Hypothalamus (tissue), 51 donors: ENCODE data around the gene CCDC138.

Source experiments
- DNase-seq, 51 donors: peaks; one replicate each; lab custom pipeline; 2025; lab: John Stamatoyannopoulos, UW

The CCDC138 gene

DNA sequence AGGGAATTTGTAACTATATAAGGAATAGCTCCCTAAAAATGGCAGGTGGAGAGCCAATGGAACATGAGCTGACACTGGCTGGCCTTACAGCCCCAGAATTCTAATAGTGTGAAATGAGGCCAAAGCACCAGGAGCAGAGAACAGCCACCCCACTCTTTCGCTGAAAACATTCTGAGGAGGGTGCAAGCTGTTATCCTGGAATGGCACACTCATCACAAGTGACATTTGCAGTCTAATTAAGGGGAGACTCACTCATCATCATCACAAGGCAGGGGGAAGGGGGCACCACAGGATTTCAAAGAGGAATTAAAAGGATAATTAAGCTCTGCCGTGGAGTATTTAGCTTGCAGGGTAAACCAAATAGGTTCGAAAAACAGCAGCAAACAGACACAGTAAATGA, 108.2 kb downstream of the CCDC138 start:
- DNase-seq = no peak

DNA sequence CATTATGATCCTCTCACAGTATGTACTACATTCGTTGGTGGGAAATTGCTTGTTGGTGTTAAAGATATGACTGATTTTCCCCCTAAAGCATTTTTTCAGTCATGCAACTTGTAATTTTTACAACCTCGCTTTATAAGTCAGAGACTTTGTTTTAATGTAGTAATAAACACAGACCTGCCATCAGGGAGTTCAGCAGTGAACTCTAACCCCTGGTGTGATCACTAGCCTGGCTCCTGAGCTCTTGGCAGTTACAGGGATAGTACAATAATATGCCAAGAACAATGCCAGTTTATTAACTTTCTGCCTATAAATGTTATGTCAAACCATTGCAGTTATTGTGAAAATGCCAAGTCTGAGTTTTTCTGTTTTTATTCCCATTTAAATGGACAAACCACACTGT, 108.6 kb downstream of the CCDC138 start:
- DNase-seq = no peak

DNA sequence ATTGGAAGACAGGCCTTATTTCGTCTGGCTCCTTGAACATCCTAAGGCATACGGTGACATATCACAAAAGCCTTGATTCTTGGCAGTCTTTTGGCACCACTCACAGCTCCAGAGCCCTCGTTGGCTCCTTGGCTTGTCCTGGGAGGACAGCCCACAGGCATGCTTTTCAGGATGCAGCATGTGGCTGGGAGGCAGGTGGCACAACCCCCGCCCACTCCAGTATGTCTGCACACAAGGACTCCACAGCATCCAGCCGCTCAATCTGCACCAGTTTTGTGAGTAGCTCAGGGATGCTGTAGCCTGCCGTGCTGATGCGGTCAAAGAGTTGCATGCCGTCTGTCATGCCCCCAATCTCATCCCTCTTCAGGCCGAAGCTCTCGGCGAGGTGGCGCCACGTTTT, 110.2 kb downstream of the CCDC138 start:
- DNase-seq = no peak

DNA sequence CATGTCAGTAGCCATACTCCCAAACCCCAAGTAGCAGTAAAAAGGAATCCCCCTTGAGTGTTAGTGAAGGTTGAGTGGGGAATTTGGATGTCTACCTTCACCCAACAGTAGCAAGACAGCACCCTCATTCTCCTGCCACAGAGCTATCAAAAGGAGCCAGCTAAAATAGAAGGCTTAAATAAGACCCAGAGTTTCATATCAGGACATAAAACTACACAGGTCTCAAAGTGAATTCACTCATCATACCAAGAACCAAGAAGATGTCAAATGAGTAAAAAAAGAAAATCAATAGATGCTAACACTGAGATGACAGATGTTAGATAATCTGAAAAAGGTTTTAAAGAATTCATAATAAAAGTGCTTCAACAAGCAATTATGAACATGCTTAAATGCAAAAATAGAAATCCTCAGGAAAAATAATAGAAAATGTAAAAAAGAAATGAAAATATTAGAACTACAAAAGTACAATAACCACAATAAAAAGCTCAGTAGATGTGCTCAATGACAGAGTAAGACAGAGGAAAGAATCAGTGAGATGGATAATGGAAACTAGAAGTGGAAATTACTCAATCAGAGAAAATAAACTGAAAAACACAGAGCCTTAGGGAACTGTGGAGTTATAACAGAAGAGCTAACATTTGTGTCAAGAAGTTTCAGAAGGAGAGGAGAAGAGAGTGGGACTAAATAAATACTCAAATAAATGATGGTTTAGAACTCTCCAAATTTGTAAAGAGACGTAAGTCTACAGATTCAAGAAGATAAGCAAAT, 111.9 kb downstream of the CCDC138 start:
- no peak for DNase-seq

DNA sequence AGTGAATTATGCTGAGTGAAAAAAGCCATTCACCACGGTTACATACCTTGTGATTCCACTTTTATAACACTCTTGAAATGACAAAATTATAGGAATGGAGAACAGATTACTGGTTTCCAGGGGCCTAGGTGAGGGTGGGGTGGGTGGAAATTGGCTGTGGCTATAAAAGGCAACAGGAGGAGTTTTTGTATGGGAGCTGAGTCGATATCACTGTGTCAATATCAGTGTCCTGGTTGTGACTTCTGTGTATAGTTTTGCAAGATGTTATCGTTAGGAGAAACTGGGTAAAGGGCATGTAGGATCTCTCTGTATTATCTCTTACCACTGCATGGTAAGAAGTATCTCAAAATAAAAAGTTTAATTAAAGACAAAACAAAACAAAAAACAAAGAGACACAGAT, 118.1 kb downstream of the CCDC138 start:
- no peak for DNase-seq

DNA sequence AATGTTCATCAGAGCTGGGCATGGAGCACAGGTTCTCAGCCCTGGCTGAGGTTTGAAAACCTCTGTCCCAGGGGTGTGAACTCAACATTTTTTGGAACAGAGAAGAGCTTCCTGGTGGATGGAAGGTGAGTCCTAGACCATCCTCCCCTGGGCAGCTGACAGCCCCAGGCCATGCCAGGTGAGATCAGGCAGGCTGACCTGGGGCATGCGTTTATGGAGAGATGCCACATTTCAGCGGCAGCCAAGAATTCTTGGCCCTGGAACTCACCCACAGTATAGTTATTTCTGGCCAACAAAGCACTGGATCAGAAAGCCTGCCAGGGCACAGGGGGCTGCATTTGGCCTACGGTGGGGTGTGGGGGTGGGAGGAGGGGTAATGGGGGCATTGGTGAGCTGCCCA, 118.6 kb downstream of the CCDC138 start:
- no peak for DNase-seq

DNA sequence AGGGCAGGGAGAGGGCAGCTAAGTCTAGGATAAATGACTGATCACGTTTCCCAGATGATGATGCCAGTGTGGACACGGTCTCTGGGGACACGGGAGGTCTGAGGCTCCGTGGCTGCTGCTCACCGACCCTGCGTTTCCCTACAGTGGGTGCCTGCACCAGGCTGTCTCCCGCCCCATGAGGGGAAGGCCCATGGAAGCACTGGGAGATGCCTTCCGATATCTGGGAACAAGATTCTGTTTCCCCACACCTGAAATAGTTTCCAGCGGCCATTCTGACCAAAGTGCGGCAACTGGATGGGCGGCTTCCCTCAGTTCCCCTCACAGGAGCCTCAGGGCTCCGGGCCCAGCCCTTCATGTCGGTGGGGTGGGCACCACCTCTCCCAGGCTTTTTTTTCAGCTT, 119.3 kb downstream of the CCDC138 start:
- no peak for DNase-seq

DNA sequence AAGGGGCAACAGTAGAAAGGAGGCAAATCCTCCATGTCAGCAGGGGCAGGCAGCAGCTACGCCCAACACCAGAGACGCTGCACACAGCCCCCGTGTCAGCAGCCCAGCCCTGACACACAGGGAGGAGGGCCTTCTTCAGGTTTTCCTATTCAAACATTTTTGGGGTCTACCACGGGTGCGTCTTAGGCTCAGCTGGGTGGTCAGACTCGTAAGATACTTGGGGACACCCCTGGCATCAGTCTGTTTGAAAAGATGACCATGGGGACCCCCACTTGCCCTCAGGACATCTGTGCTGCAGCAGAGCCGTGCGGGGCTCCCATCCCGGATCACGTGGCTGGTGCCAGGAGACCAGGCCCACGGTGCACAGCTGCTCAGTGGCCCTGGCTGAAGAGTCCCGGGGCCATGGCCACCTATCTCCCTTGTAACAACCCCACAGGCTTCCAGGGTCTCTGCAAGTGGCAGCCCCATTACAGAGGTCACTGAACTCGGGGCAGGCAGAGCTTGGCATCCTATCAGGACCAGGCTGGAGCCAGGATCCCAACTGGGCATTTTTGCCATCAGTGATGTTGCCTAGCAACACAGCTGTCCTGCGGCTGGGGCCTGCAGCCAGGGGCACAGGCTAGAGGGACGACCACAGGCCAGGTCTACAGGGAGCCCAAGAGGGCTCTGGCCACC, 120.0 kb downstream of the CCDC138 start:
- no peak for DNase-seq

DNA sequence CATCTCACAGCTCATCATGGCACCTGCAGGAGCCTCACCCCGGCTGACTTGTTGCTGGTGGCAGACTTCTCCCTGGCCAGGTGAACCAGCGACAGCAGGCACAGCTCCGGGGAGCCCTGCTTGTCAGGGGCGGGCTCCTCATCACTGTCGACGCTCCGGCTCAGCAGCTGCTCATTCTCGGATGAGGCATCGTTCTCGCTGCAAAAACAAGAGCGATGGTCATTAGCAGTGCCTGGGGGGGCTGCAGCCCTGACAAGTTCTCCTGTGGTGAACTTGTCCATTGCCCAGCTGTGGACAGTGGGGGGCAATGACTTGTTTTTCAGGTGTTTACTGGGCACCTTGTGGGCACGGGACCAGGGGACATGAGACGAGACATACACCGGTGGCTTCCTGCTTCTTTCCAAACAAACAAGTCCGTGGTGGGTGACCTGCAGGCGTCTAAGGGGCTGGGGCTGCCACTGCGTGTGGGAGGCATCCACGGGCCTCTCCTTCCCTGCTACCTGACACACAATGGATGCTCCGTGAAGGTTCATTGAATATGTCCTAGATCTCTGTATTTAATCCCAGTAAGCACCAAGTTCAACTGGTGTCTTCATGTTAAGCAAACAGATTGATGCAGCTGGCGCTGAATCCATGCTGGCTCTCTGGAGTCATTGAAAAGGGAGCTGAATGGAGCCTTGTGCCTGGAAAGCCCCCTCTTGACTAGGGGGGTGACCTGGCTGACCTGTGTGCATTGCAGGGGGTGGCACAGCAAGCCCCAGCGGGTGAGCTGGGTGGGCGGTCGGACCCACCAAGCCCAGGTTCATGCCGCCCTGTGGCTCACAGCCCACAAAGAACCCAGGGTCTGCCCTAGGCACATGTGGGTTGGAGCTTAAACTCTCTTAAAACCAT, 121.5 kb downstream of the CCDC138 start:
- DNase-seq = no peak

DNA sequence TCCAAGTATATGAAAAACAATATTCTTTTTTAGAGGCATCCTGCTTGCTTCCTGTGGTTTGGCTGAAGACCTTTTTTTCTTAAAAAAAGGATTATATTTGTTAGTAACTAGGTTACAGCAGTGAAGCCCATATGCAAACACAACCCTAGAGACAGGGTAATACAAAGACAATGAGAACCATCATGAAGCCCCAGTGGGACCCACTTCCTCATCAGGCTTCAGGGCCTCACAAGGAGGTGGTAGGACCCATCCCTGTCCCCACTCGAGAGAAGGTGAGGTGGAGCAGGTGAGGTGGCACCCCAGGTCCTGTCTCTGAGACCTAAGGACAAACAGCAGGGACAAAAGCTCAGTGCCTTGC, 122.1 kb downstream of the CCDC138 start:
- no peak for DNase-seq

DNA sequence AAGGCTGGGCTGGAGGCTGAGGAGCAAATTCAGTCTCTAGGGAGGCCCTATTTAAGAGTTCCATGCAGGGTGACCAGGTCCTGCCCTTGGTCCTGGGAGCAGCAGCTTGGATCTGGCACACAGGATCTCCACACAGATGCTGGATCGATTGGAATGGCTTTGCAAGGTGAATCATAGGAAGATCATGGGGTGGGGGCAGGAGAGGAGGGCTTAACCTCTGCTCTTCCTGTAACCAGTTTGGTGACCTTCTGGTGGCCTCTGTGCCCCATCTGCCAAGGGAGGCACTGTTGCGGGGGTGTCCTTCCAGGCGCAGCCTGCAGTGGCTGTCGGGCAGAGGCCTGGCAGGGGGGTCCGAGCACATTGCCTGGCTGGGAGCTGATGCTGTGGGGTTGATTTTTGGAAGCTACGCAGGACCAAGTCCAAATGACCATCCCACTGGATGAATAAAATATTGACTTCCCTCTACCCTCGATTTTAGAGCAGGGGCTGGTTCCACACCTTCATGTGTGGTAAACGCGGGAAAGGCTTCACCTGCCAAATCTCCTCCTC, 122.8 kb downstream of the CCDC138 start:
- no peak for DNase-seq

DNA sequence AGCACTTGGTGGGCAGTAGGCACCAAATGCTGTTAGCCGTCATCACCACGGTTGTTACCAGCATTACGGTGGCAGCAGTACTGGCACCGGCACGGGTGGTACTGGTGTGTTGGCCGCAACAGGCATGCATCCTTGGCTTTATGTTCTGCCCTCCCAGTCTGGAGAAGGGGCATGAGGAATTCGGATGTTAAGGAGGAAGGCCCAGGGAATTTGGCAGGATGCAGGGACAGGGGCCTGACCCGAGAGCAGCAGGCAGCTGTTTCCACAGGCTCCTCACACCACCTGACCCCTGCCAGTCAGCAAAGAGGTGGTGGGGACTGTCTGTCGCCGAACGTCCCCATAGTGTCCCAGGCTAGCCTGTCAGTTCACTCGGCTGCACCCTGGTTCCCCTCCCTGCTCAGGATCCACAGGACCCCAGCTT, 123.5 kb downstream of the CCDC138 start:
- DNase-seq = no peak

DNA sequence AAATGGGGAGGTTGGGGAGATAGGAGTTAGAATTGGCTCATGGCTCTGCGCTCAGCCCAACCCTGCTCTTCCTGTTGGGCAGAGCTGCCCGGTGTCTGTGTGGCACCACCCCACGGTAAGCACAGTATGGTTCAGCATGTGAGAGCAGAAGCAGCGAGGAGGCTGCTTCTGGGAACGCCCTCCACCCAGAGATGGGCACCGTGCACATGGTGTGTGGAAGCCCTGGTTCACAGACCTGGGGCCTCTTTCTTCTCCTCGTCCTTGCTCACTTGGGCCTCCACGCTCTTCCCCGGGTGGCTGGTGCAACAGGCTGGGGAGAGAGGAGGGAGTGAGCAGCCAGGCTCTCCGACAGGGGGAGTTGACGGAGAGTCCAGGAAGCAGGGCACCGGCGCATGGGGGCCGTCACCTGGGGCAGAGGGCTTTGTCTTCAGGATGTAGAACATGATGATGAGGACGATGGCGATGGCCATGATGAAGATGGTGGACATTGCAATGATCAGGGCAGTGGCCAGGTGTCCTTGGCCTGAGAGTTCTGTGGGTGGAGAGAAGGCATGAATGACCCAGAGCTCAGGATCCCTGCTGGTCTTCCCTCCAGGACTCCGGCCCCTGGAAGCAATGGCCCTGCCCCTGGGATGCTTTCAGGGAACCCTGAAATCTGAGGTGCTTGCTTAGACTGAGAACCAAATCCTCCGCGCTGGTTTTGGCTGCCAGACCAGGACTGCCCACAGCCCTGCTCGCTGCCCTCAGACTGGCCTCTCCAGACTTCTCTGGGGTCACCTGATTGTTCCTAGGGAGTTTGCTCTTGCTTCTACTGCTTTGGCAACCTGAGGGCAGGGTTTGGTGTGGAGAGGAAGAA, 124.2 kb downstream of the CCDC138 start:
- no peak for DNase-seq

DNA sequence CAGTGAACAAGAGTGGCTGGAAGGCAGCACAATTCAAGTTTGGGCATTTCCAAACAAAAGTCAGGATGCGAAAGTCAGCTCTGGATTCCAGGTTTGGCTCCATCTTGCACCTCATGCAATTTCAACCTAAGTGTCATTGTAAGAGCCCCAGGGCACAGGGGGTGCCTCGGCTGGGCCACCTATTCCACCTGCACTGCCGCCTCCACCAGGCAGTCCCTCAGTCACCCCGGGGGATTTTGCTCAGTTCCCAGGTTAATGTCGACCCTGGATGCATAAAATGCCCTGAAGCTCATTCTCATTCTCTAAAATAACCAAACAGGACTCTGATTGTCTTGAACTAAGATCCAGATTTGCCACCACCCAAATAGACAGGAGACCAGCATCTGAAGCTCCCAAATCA, 124.8 kb downstream of the CCDC138 start:
- no peak for DNase-seq

DNA sequence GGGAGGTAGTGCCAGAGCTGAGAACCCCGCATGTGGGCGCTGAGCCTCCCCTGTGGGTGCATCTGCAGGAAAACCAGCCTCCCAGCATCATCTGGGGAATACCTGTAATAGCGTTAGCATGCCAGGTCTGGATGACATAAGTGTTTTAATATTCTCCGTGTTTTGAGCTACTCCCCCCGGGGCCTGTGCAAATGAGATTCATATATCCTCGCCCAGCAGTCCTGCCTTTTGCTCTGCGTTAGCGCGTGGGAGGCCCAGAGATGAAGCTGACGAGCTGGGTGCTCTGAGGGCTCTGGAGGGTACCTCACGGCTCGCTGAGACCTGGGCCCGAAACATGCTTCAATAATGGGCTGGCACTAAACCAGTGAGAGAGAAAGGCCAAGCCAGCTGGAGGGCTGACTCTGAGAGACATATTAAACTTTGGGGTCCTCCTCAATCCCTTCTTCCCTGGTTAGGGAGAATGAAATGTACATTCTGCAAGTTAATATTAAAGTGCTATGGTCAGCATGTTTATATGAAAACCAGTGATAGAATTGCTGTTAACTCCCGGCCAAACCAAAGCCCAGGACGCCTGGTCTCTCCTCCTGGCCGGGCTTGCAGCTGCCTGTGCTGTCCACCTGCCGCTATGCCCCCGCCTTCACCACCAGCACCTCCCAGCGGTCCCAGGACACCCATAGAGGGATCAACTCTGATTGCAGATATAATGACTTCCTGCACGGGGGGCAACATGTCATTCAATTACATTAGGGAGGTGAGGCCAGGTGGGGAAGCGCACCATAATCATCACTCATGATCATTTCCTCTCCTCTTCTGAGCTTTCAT, 125.4 kb downstream of the CCDC138 start:
- no peak for DNase-seq

DNA sequence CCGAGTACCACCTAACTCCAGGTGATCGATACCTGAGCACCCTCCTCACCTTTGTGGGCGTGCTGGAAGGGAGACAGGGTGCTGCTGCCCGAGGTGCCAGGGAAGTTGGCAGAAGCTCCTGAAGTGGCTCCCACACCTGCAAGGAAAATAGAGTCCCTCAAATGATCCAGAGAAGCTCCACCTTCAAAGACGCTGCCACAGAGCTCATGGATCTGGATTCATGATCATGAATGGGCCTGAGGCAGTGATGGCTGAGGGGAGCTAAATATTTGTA, 126.0 kb downstream of the CCDC138 start:
- no peak for DNase-seq

DNA sequence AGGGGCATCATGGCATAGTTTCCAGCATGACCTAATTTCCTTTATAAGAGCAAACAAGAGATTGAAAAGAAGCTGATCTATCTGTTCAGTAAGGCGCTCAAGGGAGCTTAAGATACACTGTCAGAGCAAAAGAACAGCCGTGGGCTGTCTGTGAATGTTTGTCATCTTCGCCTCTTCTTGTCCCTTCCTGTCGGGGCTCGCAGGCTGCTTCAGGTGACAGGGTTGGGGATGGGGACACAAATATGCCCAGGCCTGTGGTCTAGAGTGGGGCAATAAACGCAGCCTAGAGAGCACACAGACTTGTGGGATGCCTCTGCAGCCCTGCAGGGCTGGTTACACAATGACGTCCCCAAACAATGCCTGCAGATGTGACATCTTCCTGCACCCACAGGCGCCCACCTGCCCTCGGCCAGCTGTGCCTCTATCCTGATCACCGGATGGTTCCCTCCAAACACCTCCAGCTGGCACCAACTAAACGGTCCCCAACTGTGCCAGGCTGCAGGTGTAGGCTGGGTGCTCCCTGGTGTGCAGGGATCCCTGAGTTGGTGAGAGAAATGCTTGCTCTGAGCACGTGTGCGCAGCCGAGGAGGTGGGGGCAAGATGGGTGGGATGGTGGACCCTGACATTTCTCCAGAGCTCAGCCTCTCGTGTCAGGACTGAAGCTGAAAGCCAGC, 129.7 kb downstream of the CCDC138 start:
- no peak for DNase-seq

DNA sequence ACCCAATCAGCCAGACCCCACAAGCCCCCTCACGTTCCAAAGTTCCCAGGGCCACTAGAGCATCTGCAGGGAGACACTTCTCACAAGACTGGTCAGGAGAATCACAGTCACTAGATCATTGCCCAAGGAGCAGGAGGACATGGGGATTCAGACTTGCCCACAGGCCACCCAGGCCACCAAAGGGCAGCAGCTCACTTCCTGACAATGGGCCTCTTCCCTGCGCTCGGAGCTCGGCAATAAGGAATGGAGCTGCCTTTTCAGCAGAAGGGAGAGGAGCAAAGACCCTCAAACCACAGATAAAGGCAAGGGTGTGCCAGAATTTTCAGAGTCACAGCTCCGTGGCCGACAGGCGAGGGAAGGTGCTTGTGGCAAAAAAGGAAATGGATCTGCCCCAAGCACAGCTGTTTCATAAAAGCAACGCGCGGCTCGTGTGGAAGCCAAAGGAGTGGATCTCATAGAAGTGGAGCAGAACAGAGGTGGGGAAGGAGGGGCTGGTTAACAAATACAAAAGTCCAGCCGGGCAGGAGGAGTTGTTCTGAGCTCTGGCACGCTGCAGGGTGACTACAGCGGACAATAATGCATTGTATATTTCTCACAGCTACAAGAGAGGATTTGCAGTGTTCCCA, 130.3 kb downstream of the CCDC138 start:
- peak in 10 of 51 donors; percentile 9 to 38 (median 20) for DNase-seq

DNA sequence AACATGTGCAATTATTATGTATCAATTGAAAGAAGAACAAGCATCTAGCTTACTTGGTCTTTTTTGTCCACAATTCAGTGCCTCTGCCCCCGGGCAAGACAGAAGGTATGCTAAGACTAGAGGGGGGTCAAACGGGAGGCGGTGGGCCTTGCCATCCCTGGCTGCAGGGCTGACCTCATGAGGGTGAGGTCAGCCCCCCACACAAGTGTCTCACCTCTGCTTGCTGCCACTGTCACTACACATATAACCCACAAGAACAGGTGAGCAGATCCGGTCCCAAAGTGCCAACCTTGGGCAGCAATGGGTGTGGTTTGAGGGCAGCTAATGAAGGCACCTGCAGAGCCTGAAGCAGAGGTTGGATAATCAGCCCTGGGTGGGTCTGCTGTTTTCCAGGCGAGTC, 131.0 kb downstream of the CCDC138 start:
- DNase-seq = no peak
